ENCODE data around the gene HYAL2.

HYAL2 gene

GRCh38 chr3:50299638-50299928 lies 23.0 kb downstream of the HYAL2 start:
- peak overlapping the region; percentile 96 for H3K4me3 Mint-ChIP-seq
- no peak for DNase-seq
- peak overlapping the region; percentile 95 for H3K27ac Mint-ChIP-seq
- peaks cover 5% of the 10 kb centered on the region for H3K27me3 Mint-ChIP-seq (ENCODE audit: low read depth, poor library complexity)
- TF ChIP-seq CTCF (IDR thresholded peaks at IDR 0.05): no peak
- peaks cover 29% of the 10 kb centered on the region for H3K4me1 Mint-ChIP-seq
- no peaks in the 10 kb centered on the region for H3K9me3 Mint-ChIP-seq
- H3K36me3 Mint-ChIP-seq (ENCODE audit: low read depth): no peaks in the 10 kb centered on the region

- Mint-ChIP-seq H3K4me1 (peaks cover 29% of the 10 kb centered on the region), H3K27me3 (ENCODE audit: low read depth, poor library complexity) (peaks cover 5% of the 10 kb centered on the region), H3K4me3 (peak within 1 kb of the TSS; percentile 96), H3K36me3 (ENCODE audit: low read depth) (no peaks in the 10 kb centered on the region), H3K27ac (peak within 1 kb of the TSS; percentile 95), H3K9me3 (no peaks in the 10 kb centered on the region)
- peak; percentile 26 for TF ChIP-seq CTCF (IDR thresholded peaks at IDR 0.05)
- DNase-seq: peak; percentile 99
Measured at GRCh38 chr3:50298836-50299637, 23.5 kb downstream of the HYAL2 start, which contains the start of the genes HYAL3 and NAA80. Gene HYAL3, minus strand, starts transcription at chr3:50299405. Its CDS starts 3,803 bp downstream, at chr3:50295602. Gene NAA80, minus strand, starts transcription at chr3:50299405. Its CDS starts 1,942 bp downstream, at chr3:50297463.

GRCh38 chr3:50297896-50298725 lies 24.4 kb downstream of the HYAL2 start:
- H3K4me1 Mint-ChIP-seq: peaks cover 27% of the 10 kb centered on the region
- DNase-seq: no peak

GRCh38 chr3:50297384-50297775 lies 25.2 kb downstream of the HYAL2 start:
- no peak for TF ChIP-seq CTCF (IDR thresholded peaks at IDR 0.05)
- Mint-ChIP-seq H3K36me3 (ENCODE audit: low read depth) (no peaks in the 10 kb centered on the region), H3K27me3 (ENCODE audit: low read depth, poor library complexity) (peaks cover 5% of the 10 kb centered on the region), H3K4me1 (peaks cover 28% of the 10 kb centered on the region), H3K4me3 (no peak overlapping the region), H3K27ac (no peak overlapping the region), H3K9me3 (no peaks in the 10 kb centered on the region)
- no peak for DNase-seq

More at GRCh38 chr3:50297896-50298725, 24.4 kb downstream of the HYAL2 start:
- H3K9me3 Mint-ChIP-seq: no peaks in the 10 kb centered on the region
- H3K27ac Mint-ChIP-seq: no peak overlapping the region
- H3K27me3 Mint-ChIP-seq (ENCODE audit: low read depth, poor library complexity): peaks cover 5% of the 10 kb centered on the region
- H3K36me3 Mint-ChIP-seq (ENCODE audit: low read depth): no peaks in the 10 kb centered on the region
- H3K4me3 Mint-ChIP-seq: peak overlapping the region; percentile 96
- TF ChIP-seq CTCF (IDR thresholded peaks at IDR 0.05): no peak

- TF ChIP-seq CTCF (IDR thresholded peaks at IDR 0.05): no peak
- no peak for DNase-seq
- Mint-ChIP-seq H3K27me3 (ENCODE audit: low read depth, poor library complexity) (peaks cover 5% of the 10 kb centered on the region), H3K9me3 (no peaks in the 10 kb centered on the region), H3K4me3 (no peak overlapping the region), H3K36me3 (ENCODE audit: low read depth) (no peaks in the 10 kb centered on the region), H3K4me1 (peaks cover 26% of the 10 kb centered on the region), H3K27ac (no peak overlapping the region)
Measured at GRCh38 chr3:50296721-50297383, 25.7 kb downstream of the HYAL2 start.

Measured in nephron progenitor cell (in vitro differentiated cells).